IMR-90 (cell line): ENCODE results near the gene CHRNA10. TPM values are rescaled to one million over a fixed set of nuclear protein-coding genes. Genes with fewer than 3 reads are reported as not detected.

Experiments
- ATAC-seq: fragments of 200-7000 bp; cut with Tn5 transposase; 2 replicates; pipeline ENCODE4 v1.9.1; 2020; ENCODE audit warnings: low read depth, mild to moderate bottlenecking, moderate library complexity
- BruUV-seq: library from RNA; stranded (reverse); fragments of 400-500 nt; replicated peaks from 2 replicates; lab custom pipeline; 2021; lab: Mats Ljungman, UMichigan
- CTCF ChIA-PET: fragments of 300-600 bp; formaldehyde crosslinking; extraction: SDS; loops from one replicate; lab custom pipeline; 2021; ENCODE audit warnings: antibody characterized with exemption; lab: Yijun Ruan, JAX
- POLR2A ChIA-PET: fragments of 300-600 bp; sonication (Branson Sonifier 250); formaldehyde crosslinking; loops from one replicate; lab custom pipeline; 2022; ENCODE audit warnings: antibody characterized with exemption; ENCODE audit not compliant: unreplicated experiment; lab: Charles Lee
- DNase-seq: peaks from one replicate; pipeline ENCODE4 v3.0.0; 2013
- H2AFZ ChIP-seq: replicated peaks from 2 replicates; pipeline ENCODE3; 2013; ENCODE audit warnings: low read length, mild to moderate bottlenecking; ENCODE audit not compliant: poor library complexity
- H2AK5ac ChIP-seq: 2 replicates; pipeline ENCODE4 v1.6.1; 2013; ENCODE audit warnings: low read depth, low read length, inconsistent platforms
- H2AK9ac ChIP-seq: replicated peaks from 2 replicates; pipeline ENCODE3; 2013; ENCODE audit warnings: mild to moderate bottlenecking, low read depth, low read length, moderate library complexity; ENCODE audit not compliant: poor library complexity
- H2BK120ac ChIP-seq: 2 replicates; pipeline ENCODE4 v1.6.1; 2013; ENCODE audit warnings: low read depth, low read length, inconsistent platforms
- H2BK15ac ChIP-seq: 3 replicates; pipeline ENCODE4 v1.6.1; 2013; ENCODE audit warnings: low read depth, low read length, inconsistent platforms
- H2BK20ac ChIP-seq: 2 replicates; pipeline ENCODE4 v1.6.1; 2013; ENCODE audit warnings: low read depth, mild to moderate bottlenecking, inconsistent platforms, low read length, moderate library complexity
- H2BK5ac ChIP-seq: 2 replicates; pipeline ENCODE4 v1.6.1; 2013; ENCODE audit warnings: mild to moderate bottlenecking, low read depth, low read length, inconsistent platforms; ENCODE audit not compliant: poor library complexity, severe bottlenecking
- H3K14ac ChIP-seq: replicated peaks from 2 replicates; pipeline ENCODE4 v1.6.1; 2013; ENCODE audit warnings: low read depth, low read length, inconsistent platforms
- H3K18ac ChIP-seq: 2 replicates; pipeline ENCODE4 v1.6.1; 2013; ENCODE audit warnings: low read depth, low read length, control low read depth
- H3K23ac ChIP-seq: 2 replicates; pipeline ENCODE4 v1.6.1; 2013; ENCODE audit warnings: low read depth, low read length, inconsistent platforms
- H3K27ac ChIP-seq: 2 replicates; pipeline ENCODE4 v1.5.1; 2013; ENCODE audit warnings: mild to moderate bottlenecking, control low read depth, low read length; ENCODE audit not compliant: insufficient read depth
- H3K27me3 ChIP-seq: 2 replicates; pipeline ENCODE4 v1.6.1; 2013; ENCODE audit warnings: low read length; ENCODE audit not compliant: control insufficient read depth, insufficient read depth
- H3K36me3 ChIP-seq: 2 replicates; pipeline ENCODE4 v1.6.1; 2013; ENCODE audit warnings: low read length, mixed read lengths; ENCODE audit not compliant: control insufficient read depth, insufficient read depth
- H3K4ac ChIP-seq: 2 replicates; pipeline ENCODE4 v1.6.1; 2013; ENCODE audit warnings: low read depth, low read length, inconsistent platforms
- H3K4me1 ChIP-seq: 2 replicates; pipeline ENCODE4 v1.6.1; 2013; ENCODE audit warnings: low read length, mixed read lengths; ENCODE audit not compliant: control insufficient read depth, insufficient read depth
- H3K4me2 ChIP-seq: 2 replicates; pipeline ENCODE4 v1.6.1; 2013; ENCODE audit warnings: low read depth, mild to moderate bottlenecking, control low read depth, low read length, moderate library complexity
- H3K4me3 ChIP-seq: 2 replicates; pipeline ENCODE4 v1.5.1; 2013; ENCODE audit warnings: low read depth, mild to moderate bottlenecking, control low read depth, low read length, moderate library complexity; ENCODE audit not compliant: insufficient read depth
- H3K56ac ChIP-seq: 2 replicates; pipeline ENCODE4 v1.6.1; 2013; ENCODE audit warnings: low read length, inconsistent platforms; ENCODE audit not compliant: insufficient read depth; ENCODE audit errors: extremely low read depth
- H3K79me1 ChIP-seq, 2 experiments: 2 replicates each; pipeline ENCODE4 v1.6.1; 2013; ENCODE audit warnings: low read length in 2 of 2, inconsistent platforms in 1 of 2, low read depth in 1 of 2
- H3K9ac ChIP-seq: 2 replicates; pipeline ENCODE4 v1.6.1; 2013; ENCODE audit warnings: low read depth, low read length, control low read depth
- H3K9me1 ChIP-seq: 2 replicates; pipeline ENCODE4 v1.6.1; 2013; ENCODE audit warnings: low read length, inconsistent platforms; ENCODE audit not compliant: insufficient read depth
- H3K9me3 ChIP-seq: 2 replicates; pipeline ENCODE4 v1.6.1; 2013; ENCODE audit warnings: low read length; ENCODE audit not compliant: control insufficient read depth, insufficient read depth
- H4K20me1 ChIP-seq: 2 replicates; pipeline ENCODE4 v1.6.1; 2013; ENCODE audit warnings: low read length, inconsistent platforms; ENCODE audit not compliant: insufficient read depth
- H4K5ac ChIP-seq: 2 replicates; pipeline ENCODE4 v1.6.1; 2013; ENCODE audit warnings: mild to moderate bottlenecking, low read depth, low read length, control low read depth
- H4K8ac ChIP-seq, 2 experiments: 2 replicates each; pipeline ENCODE4 v1.6.1; 2013; ENCODE audit warnings: low read depth in 2 of 2, low read length in 2 of 2, control low read depth in 1 of 2, inconsistent platforms in 1 of 2
- H4K91ac ChIP-seq: 2 replicates; pipeline ENCODE4 v1.6.1; 2013; ENCODE audit warnings: low read depth, low read length, inconsistent platforms; ENCODE audit not compliant: insufficient read depth
- CEBPB ChIP-seq: IDR thresholded peaks from 2 replicates; pipeline ENCODE4 v1.6.1; 2012; ENCODE audit warnings: low read depth, low read length, improper control_type of control experiment
- MAZ ChIP-seq: IDR thresholded peaks from 2 replicates; pipeline ENCODE4 v1.6.1; 2012; ENCODE audit warnings: low read depth, mild to moderate bottlenecking, low read length, improper control_type of control experiment, moderate library complexity, borderline replicate concordance
- POLR2A ChIP-seq: IDR thresholded peaks from 2 replicates; pipeline ENCODE4 v1.6.1; 2012; ENCODE audit warnings: mild to moderate bottlenecking, low read depth, low read length
- WGBS, 2 experiments: methylation state at CpG; one replicate each; pipeline versions ENCODE4 v1.1.5 to v1.1.7; 2013; ENCODE audit warnings: missing lambda C conversion rate in 2 of 2; ENCODE audit not compliant: insufficient read length in 1 of 2; ENCODE audit errors: extremely low coverage in 2 of 2; 5-methylcytosine and 5-hydroxymethylcytosine counted together
- dilution Hi-C: fragments of 300-500 bp; cut with HindIII; formaldehyde crosslinking; loops from one replicate; pipeline ENCODE4 v1.14.3; 2018; ENCODE audit warnings: low sequenced_read_pairs; ENCODE audit not compliant: unreplicated experiment
- in situ Hi-C: fragments of 300-500 bp; cut with MboI; formaldehyde crosslinking; loops from 3 replicates; pipeline ENCODE4 v1.14.3; 2019; ENCODE audit warnings: low sequenced_read_pairs, inconsistent platforms, mixed read lengths
- intact Hi-C: fragments of 100-400 bp; cut with micrococcal nuclease; formaldehyde crosslinking; loops from 2 replicates; pipeline ENCODE4 v1.10.0; 2022
- polyA plus RNA-seq, 3 experiments: library from polyadenylated mRNA; depleted of rRNA; stranded (reverse); fragments of >200 nt; gene quantifications; 2 replicates each; pipeline ENCODE4 v1.2.3, GENCODE V29; 2012; ENCODE audit warnings: low replicate concordance in 1 of 3
- total RNA-seq: library from RNA; depleted of rRNA; stranded (reverse); fragments of >200 nt; gene quantifications from 2 replicates; pipeline ENCODE4 v1.2.3, GENCODE V29; 2012

CHRNA10 gene
- total and polyA plus RNA-seq, 2 of the 4 experiments (the other 2 are of a cell fraction) = 0.36 to 0.79 TPM

GRCh38 chr11:3642071-3642951, 28.9 kb downstream of the CHRNA10 start:
- Histone ChIP-seq H4K91ac (no peak overlapping the region), H3K27me3 (peaks cover 51% of the 10 kb centered on the region), H4K20me1 (no peaks in the 10 kb centered on the region), H3K79me1 (no peaks in the 10 kb centered on the region), H3K56ac (no peak overlapping the region), H3K4me1 (peaks cover 3% of the 10 kb centered on the region), H3K4me2 (peak overlapping the region; percentile 79), H3K23ac (no peak overlapping the region), H3K4ac (no peak overlapping the region), H2BK15ac (no peak overlapping the region), H3K9me1 (no peaks in the 10 kb centered on the region), H2AK5ac (no peak overlapping the region), H3K36me3 (no peaks in the 10 kb centered on the region), H4K5ac (no peak overlapping the region), H4K8ac (no peak overlapping the region; a peak in 1 of 4 replicates), H2BK120ac (no peak overlapping the region), H2AK9ac (peak overlapping the region; percentile 15), H2BK5ac (no peak overlapping the region), H3K14ac (no peak overlapping the region), H3K18ac (no peak overlapping the region; the same call in 1 of the 2 replicates), H3K9me3 (no peaks in the 10 kb centered on the region), H3K9ac (no peak overlapping the region), H3K27ac (no peak overlapping the region), H2AFZ (peak overlapping the region; percentile 83), H2BK20ac (no peak overlapping the region), H3K4me3 (peak overlapping the region; percentile 37)
- whole genome bisulfite sequencing, 2 experiments = 1% methylated on average over 18 of the region's 55 CpGs; no CpG with 5 or more reads in 1 of the 2 experiments
- intact Hi-C loops = no loop called here
- dilution Hi-C loops = no loop called here
- ATAC-seq (peak; percentile 98), DNase-seq (peak; percentile 58)
- CTCF ChIA-PET = no interaction called here
- TF ChIP-seq CEBPB = no peak
- peak; percentile 72; the same call in 1 of the 2 replicates for TF ChIP-seq MAZ
- TF ChIP-seq POLR2A = no peak
- POLR2A ChIA-PET = no interaction called here
- in situ Hi-C loops = no loop called here
- no TSS peak for BruUV-seq
